ENCODE results near the gene PLEK. TPM values are rescaled to one million over a fixed set of nuclear protein-coding genes. Genes with fewer than 3 reads are reported as not detected.

Gene PLEK
- polyA plus RNA-seq, 1 of the 3 experiments (the other 2 are of a cell fraction), result 0.02 TPM

DNA sequence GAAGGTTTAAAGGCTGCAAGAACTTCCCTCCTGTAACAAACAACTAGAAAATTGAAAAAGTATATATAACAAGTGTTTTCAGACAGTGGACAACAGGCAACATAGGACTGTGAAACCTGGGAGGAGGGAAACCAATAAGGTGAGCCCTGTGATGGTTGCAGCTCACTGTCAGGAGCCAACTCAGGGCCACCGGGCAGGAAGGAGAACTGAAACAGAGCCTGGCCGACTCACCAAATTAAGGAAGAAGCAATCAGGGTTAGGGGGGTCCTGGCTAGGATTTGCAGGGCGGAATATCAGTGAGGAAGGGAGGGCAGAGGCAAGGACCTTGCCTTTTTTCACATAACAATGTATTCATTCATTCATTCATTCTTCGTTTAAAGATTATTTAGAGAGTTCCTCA lies 23.5 kb upstream of the PLEK start:
- WGBS (ENCODE audit: low lambda C conversion rate), result 55% methylated on average over 4 of the region's 4 CpGs
- no peak for DNase-seq
- Histone ChIP-seq H3K27me3 (ENCODE audit: insufficient read depth) (no peaks in the 10 kb centered on the region), H3K4me3 (ENCODE audit: low read depth in 2 of 2, low read length in 1 of 2) (no peak overlapping the region), H3K4me1 (ENCODE audit: control insufficient read depth in 1 of 2, insufficient read depth in 2 of 2, low read depth in 1 of 2, low read length in 1 of 2) (no peaks in the 10 kb centered on the region), H3K79me2 (ENCODE audit: insufficient read depth) (no peaks in the 10 kb centered on the region), H3K27ac (ENCODE audit: low read depth in 2 of 2, low read length in 1 of 2) (no peak overlapping the region), H3K4me2 (no peak overlapping the region), H3K9me3 (no peaks in the 10 kb centered on the region; the same call in 1 of the 2 replicates), H3K9ac (no peak overlapping the region), H3F3A (replicated peaks; ENCODE audit: insufficient read depth) (no peaks in the 10 kb centered on the region), H2AFZ (ENCODE audit: low read depth) (no peak overlapping the region), H4K20me1 (ENCODE audit: insufficient read depth) (no peaks in the 10 kb centered on the region), H3K36me3 (replicated peaks in 1 of 2; ENCODE audit: control insufficient read depth in 1 of 2, insufficient read depth in 2 of 2, low read length in 1 of 2) (no peaks in the 10 kb centered on the region), H3K9me2 (no peaks in the 10 kb centered on the region)
- POLR2A ChIA-PET, result no interaction called here
- CTCF ChIA-PET, result no interaction called here
- no peak for TF ChIP-seq FOSL2 (IDR thresholded peaks at IDR 0.05; ENCODE audit: borderline replicate concordance, low read depth)
- no peak for TF ChIP-seq TCF12 (IDR thresholded peaks at IDR 0.05)
- no peak for TF ChIP-seq FOXM1 (IDR thresholded peaks at IDR 0.05; ENCODE audit: low read depth)
- no peak for TF ChIP-seq GATA2 (CRISPR knock-in tag; IDR thresholded peaks at IDR 0.05)
- TF ChIP-seq, protein P1, sequence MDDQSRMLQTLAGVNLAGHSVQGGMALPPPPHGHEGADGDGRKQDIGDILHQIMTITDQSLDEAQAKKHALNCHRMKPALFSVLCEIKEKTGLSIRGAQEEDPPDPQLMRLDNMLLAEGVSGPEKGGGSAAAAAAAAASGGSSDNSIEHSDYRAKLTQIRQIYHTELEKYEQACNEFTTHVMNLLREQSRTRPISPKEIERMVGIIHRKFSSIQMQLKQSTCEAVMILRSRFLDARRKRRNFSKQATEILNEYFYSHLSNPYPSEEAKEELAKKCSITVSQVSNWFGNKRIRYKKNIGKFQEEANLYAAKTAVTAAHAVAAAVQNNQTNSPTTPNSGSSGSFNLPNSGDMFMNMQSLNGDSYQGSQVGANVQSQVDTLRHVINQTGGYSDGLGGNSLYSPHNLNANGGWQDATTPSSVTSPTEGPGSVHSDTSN (IDR thresholded peaks at IDR 0.05), result no peak
- TF ChIP-seq YY1 (IDR thresholded peaks at IDR 0.05; ENCODE audit: low read depth), result no peak
- TF ChIP-seq EZH2phosphoT487 (IDR thresholded peaks at IDR 0.05; ENCODE audit: borderline replicate concordance, low read depth), result no peak
- TF ChIP-seq, protein P2, sequence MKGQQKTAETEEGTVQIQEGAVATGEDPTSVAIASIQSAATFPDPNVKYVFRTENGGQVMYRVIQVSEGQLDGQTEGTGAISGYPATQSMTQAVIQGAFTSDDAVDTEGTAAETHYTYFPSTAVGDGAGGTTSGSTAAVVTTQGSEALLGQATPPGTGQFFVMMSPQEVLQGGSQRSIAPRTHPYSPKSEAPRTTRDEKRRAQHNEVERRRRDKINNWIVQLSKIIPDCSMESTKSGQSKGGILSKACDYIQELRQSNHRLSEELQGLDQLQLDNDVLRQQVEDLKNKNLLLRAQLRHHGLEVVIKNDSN (IDR thresholded peaks at IDR 0.05; ENCODE audit: borderline replicate concordance, low read depth), result no peak
- TF ChIP-seq, protein P3, sequence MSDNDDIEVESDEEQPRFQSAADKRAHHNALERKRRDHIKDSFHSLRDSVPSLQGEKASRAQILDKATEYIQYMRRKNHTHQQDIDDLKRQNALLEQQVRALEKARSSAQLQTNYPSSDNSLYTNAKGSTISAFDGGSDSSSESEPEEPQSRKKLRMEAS (IDR thresholded peaks at IDR 0.05; ENCODE audit: low read depth), result no peak
- no peak for TF ChIP-seq JUND (IDR thresholded peaks at IDR 0.05)
- TF ChIP-seq FOXJ3 (CRISPR knock-in tag; IDR thresholded peaks at IDR 0.05), result no peak
- TF ChIP-seq MEF2A (IDR thresholded peaks at IDR 0.05; ENCODE audit: borderline replicate concordance, low read depth), result no peak

DNA sequence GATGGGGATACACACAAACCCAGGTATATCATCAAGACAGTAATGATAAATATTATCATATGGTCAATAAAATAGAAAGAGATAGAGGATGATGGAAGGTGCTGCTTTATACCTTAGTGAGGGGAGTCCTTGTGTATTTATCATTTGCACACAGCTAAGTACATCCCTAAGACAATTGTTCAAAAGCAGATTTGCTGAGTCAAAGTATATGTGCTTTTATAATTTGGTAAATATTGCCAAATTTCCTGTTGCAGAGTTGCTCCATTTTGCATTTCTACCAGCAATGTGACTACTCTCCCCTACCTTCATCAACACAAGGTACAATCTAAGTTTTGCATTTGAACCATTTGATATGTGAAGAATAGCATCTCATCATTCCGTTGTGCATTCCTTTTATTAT lies 22.6 kb upstream of the PLEK start:
- ChIA-PET POLR2A (no interaction called here), CTCF (no interaction called here)
- Histone ChIP-seq H3K9me2 (no peaks in the 10 kb centered on the region), H3K9me3 (no peaks in the 10 kb centered on the region), H2AFZ (ENCODE audit: low read depth) (no peak overlapping the region), H3K4me3 (ENCODE audit: low read depth in 2 of 2, low read length in 1 of 2) (no peak overlapping the region), H3F3A (replicated peaks; ENCODE audit: insufficient read depth) (no peaks in the 10 kb centered on the region), H4K20me1 (ENCODE audit: insufficient read depth) (no peaks in the 10 kb centered on the region), H3K4me1 (ENCODE audit: control insufficient read depth in 1 of 2, insufficient read depth in 2 of 2, low read depth in 1 of 2, low read length in 1 of 2) (no peaks in the 10 kb centered on the region), H3K9ac (no peak overlapping the region), H3K4me2 (no peak overlapping the region), H3K79me2 (ENCODE audit: insufficient read depth) (no peaks in the 10 kb centered on the region), H3K27me3 (ENCODE audit: insufficient read depth) (no peaks in the 10 kb centered on the region), H3K36me3 (replicated peaks in 1 of 2; ENCODE audit: control insufficient read depth in 1 of 2, insufficient read depth in 2 of 2, low read length in 1 of 2) (no peaks in the 10 kb centered on the region), H3K27ac (ENCODE audit: low read depth in 2 of 2, low read length in 1 of 2) (no peak overlapping the region)
- 58% methylated on average over 1 of the region's 1 CpG for WGBS (ENCODE audit: low lambda C conversion rate)
- DNase-seq, result no peak
- no peak for TF ChIP-seq RFX5 (IDR thresholded peaks at IDR 0.05; ENCODE audit: low read length)
- TF ChIP-seq, protein P4, sequence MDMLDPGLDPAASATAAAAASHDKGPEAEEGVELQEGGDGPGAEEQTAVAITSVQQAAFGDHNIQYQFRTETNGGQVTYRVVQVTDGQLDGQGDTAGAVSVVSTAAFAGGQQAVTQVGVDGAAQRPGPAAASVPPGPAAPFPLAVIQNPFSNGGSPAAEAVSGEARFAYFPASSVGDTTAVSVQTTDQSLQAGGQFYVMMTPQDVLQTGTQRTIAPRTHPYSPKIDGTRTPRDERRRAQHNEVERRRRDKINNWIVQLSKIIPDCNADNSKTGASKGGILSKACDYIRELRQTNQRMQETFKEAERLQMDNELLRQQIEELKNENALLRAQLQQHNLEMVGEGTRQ (IDR thresholded peaks at IDR 0.05; ENCODE audit: borderline replicate concordance, low read depth, low read length), result no peak

All from SK-N-SH (cell line).